Adipocyte (in vitro differentiated cells): ENCODE results near the gene PAM16.

Experiments used
- DNase-seq: peaks from one replicate; pipeline ENCODE4 v3.0.0-alpha.2; 2015; ENCODE audit warnings: low read depth
- H3K27me3 ChIP-seq: replicated peaks from 2 replicates; pipeline ENCODE4 v1.7.0; 2013; ENCODE audit warnings: mild to moderate bottlenecking, low read length, moderate library complexity; ENCODE audit not compliant: control insufficient read depth, insufficient read depth
- H3K36me3 ChIP-seq: 2 replicates; pipeline ENCODE4 v1.7.0; 2013; ENCODE audit warnings: low read length, mild to moderate bottlenecking, moderate library complexity; ENCODE audit not compliant: control insufficient read depth, insufficient read depth, severe bottlenecking
- H3K4me1 ChIP-seq: 2 replicates; pipeline ENCODE4 v1.7.0; 2013; ENCODE audit warnings: mild to moderate bottlenecking, low read length, moderate library complexity; ENCODE audit not compliant: control insufficient read depth, insufficient read depth
- H3K4me3 ChIP-seq: 2 replicates; pipeline ENCODE4 v1.7.0; 2013; ENCODE audit warnings: mild to moderate bottlenecking, low read length, moderate library complexity
- H3K9ac ChIP-seq: 2 replicates; pipeline ENCODE4 v1.7.0; 2013; ENCODE audit warnings: mild to moderate bottlenecking, low read length, moderate library complexity
- H3K9me3 ChIP-seq: 2 replicates; pipeline ENCODE4 v1.7.0; 2013; ENCODE audit warnings: mild to moderate bottlenecking, low read length, moderate library complexity; ENCODE audit not compliant: control insufficient read depth

Gene PAM16

DNA sequence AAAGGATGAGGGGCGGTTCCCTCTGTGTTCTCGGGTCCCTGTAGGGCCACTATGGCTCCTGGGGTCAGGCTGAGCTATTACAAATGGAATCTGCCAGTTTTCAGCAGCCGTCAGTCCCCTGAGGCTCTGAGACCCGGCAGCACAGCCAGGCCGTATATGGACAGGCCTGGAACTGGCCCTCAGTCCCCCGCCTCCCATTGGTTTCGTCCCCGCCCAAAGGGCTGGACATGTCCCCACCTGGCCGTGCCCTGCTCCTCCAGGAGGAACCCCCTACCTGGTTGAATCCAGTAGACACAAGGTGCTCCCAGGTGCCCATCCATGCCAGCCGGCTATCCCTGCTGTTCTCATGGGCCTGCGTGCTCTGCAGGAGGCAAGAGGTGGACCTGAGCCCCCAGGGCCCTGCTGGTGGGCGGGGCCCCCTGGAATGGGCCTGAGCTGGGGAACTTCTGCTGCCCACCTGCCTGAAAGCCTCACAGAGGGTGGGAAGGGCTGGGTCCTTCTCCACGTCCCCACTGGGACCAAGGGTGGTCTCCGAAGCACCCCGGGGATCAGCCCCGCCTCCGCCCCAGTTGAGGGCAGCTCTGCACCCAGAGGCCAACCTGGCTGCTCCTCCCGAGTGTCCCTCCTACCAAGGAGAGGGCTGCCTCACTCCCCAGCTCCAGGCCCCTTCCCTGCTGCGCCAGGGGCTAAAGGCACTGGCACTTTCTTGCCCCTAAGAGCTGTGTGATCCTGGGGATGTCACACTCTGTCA, 37.3 kb upstream of the PAM16 start:
- Histone ChIP-seq H3K9me3 (no peaks in the 10 kb centered on the region), H3K4me3 (no peak overlapping the region), H3K4me1 (peaks cover 68% of the 10 kb centered on the region), H3K9ac (peak overlapping the region; percentile 39), H3K36me3 (peaks cover 5% of the 10 kb centered on the region), H3K27me3 (no peaks in the 10 kb centered on the region)
- DNase-seq, result peak; percentile 46

- Histone ChIP-seq H3K4me3 (no peak overlapping the region), H3K9ac (peak overlapping the region; percentile 11), H3K27me3 (no peaks in the 10 kb centered on the region), H3K4me1 (peaks cover 61% of the 10 kb centered on the region), H3K36me3 (peaks cover 11% of the 10 kb centered on the region), H3K9me3 (no peaks in the 10 kb centered on the region)
- DNase-seq, result no peak
These were observed 36.7 kb upstream of the PAM16 start for GRCh38 chr16:4387781-4388180.

GRCh38 chr16:4386951-4387565, 35.9 kb upstream of the PAM16 start:
- DNase-seq, result peak; percentile 42
- peak overlapping the region; percentile 58 for H3K9ac ChIP-seq
- no peaks in the 10 kb centered on the region for H3K27me3 ChIP-seq
- H3K36me3 ChIP-seq, result peaks cover 18% of the 10 kb centered on the region
- H3K4me3 ChIP-seq, result no peak overlapping the region
- no peaks in the 10 kb centered on the region for H3K9me3 ChIP-seq
- H3K4me1 ChIP-seq, result peaks cover 54% of the 10 kb centered on the region

- H3K27me3 ChIP-seq, result no peaks in the 10 kb centered on the region
- DNase-seq, result peak; percentile 72
- H3K4me3 ChIP-seq, result no peak overlapping the region
- no peaks in the 10 kb centered on the region for H3K9me3 ChIP-seq
- H3K9ac ChIP-seq, result peak overlapping the region; percentile 41
- peaks cover 54% of the 10 kb centered on the region for H3K4me1 ChIP-seq
- peaks cover 25% of the 10 kb centered on the region for H3K36me3 ChIP-seq
These were observed 35.3 kb upstream of the PAM16 start for GRCh38 chr16:4386451-4386805.

GRCh38 chr16:4385789-4386450, 34.8 kb upstream of the PAM16 start:
- Histone ChIP-seq H3K9ac (peak overlapping the region; percentile 41), H3K27me3 (no peaks in the 10 kb centered on the region), H3K4me3 (no peak overlapping the region), H3K9me3 (no peaks in the 10 kb centered on the region), H3K4me1 (peaks cover 54% of the 10 kb centered on the region), H3K36me3 (peaks cover 29% of the 10 kb centered on the region)
- peak; percentile 54 for DNase-seq

DNA sequence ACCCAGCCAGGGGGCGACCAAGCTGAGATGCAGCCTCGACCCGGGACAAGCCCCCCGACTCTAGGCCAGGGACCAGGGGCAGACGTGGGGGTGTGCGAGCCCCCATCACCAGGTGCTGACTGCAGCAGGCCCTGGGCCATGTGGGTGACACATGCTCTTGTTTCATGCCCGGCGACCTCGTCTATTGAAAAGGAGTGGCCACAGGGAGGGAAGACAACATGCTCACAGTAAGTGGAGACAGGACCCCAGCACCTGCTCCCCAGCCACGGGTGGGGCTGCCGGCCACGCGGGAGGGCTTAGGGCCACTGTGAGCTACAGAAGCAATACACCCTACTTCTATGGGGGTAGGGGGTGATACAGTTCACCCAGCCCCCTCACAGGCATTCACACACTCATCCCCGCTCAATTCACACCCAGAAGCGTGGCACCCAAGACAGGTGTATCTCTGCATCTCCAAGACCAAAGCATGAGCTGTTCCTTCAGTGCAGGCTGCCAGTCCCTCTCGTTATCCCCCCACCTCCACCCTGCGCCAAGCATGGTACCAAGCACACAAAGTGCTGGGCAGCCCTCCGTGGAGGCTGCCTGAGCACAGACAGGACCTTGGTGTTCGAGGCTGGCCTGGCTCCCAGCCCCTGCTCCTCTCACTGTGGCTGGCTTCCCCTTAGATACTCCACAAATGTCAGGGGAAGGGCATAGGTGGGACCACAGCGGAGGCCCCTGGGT, 34.1 kb upstream of the PAM16 start:
- Histone ChIP-seq H3K27me3 (no peaks in the 10 kb centered on the region), H3K9ac (no peak overlapping the region), H3K36me3 (peaks cover 36% of the 10 kb centered on the region), H3K9me3 (no peaks in the 10 kb centered on the region), H3K4me1 (peaks cover 54% of the 10 kb centered on the region), H3K4me3 (no peak overlapping the region)
- DNase-seq, result no peak

DNA sequence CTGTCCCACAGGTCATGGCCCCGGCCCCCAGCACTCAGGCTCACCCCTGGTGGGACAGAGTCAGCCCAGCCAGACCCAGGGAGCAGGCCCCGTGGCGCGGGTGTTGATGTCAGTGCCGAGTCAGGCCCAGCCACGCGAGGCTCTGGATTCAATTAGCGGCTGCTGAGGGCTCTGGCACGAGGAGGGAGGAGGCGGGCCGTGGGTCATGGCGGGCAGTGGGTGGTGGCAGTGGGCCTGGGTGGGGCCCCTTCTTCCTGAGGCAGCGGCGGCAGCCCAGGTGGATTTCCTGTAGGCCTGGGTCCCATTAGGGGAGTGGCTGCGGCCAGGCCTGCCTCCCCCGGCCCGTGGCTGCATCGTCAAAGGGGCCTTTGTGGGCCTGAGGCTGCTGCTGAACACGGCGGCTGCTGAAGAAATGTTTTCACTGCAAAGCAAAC, 33.4 kb upstream of the PAM16 start:
- no peak overlapping the region for H3K4me3 ChIP-seq
- peak; percentile 94 for DNase-seq
- peaks cover 37% of the 10 kb centered on the region for H3K36me3 ChIP-seq
- H3K9ac ChIP-seq, result peak overlapping the region; percentile 71
- no peaks in the 10 kb centered on the region for H3K9me3 ChIP-seq
- H3K4me1 ChIP-seq, result peaks cover 54% of the 10 kb centered on the region
- H3K27me3 ChIP-seq, result no peaks in the 10 kb centered on the region

- no peak overlapping the region for H3K4me3 ChIP-seq
- H3K4me1 ChIP-seq, result peaks cover 48% of the 10 kb centered on the region
- H3K27me3 ChIP-seq, result no peaks in the 10 kb centered on the region
- DNase-seq, result no peak
- H3K9ac ChIP-seq, result peak overlapping the region; percentile 71
- H3K9me3 ChIP-seq, result no peaks in the 10 kb centered on the region
- peaks cover 40% of the 10 kb centered on the region for H3K36me3 ChIP-seq
These were observed 32.7 kb upstream of the PAM16 start for GRCh38 chr16:4383591-4384444.

- H3K4me1 ChIP-seq, result peaks cover 50% of the 10 kb centered on the region
These were observed 31.8 kb upstream of the PAM16 start for GRCh38 chr16:4382795-4383357.

More at GRCh38 chr16:4382795-4383357, 31.8 kb upstream of the PAM16 start:
- no peaks in the 10 kb centered on the region for H3K27me3 ChIP-seq
- no peak for DNase-seq
- no peaks in the 10 kb centered on the region for H3K9me3 ChIP-seq
- peaks cover 40% of the 10 kb centered on the region for H3K36me3 ChIP-seq
- peak overlapping the region; percentile 19 for H3K9ac ChIP-seq
- H3K4me3 ChIP-seq, result no peak overlapping the region
